Islet of Langerhans (tissue), 1 donor: ENCODE data around the gene PDLIM7.

ENCODE experiments used
- FAIRE-seq: peaks from one replicate; lab custom pipeline; 2011; peaks lifted over from hg19 to GRCh38; lab: Jason Lieb, UNC

The PDLIM7 gene

GRCh38 chr5:177443144-177443983 lies 54.0 kb downstream of the PDLIM7 start:
- FAIRE-seq, result no peak

- FAIRE-seq, result no peak
These were observed 55.2 kb downstream of the PDLIM7 start for GRCh38 chr5:177442066-177442826.

- no peak for FAIRE-seq
These were observed 56.2 kb downstream of the PDLIM7 start for GRCh38 chr5:177440990-177441780.

- FAIRE-seq, result no peak
These were observed 57.0 kb downstream of the PDLIM7 start for GRCh38 chr5:177440211-177440989.

- no peak for FAIRE-seq
These were observed 57.8 kb downstream of the PDLIM7 start for GRCh38 chr5:177439518-177440053.

- no peak for FAIRE-seq
These were observed 58.9 kb downstream of the PDLIM7 start for GRCh38 chr5:177438468-177438867.

GRCh38 chr5:177437623-177438022 lies 59.8 kb downstream of the PDLIM7 start:
- FAIRE-seq, result no peak

- FAIRE-seq, result no peak
These were observed 61.4 kb downstream of the PDLIM7 start for GRCh38 chr5:177435847-177436536.

GRCh38 chr5:177434942-177435738 lies 62.3 kb downstream of the PDLIM7 start:
- FAIRE-seq, result no peak

- FAIRE-seq, result no peak
These were observed 63.0 kb downstream of the PDLIM7 start for GRCh38 chr5:177434437-177434836.

- FAIRE-seq, result no peak
These were observed 63.7 kb downstream of the PDLIM7 start for GRCh38 chr5:177433658-177434217.
